Measurements from ENCODE around the gene DCUN1D4.

The DCUN1D4 gene

DNA sequence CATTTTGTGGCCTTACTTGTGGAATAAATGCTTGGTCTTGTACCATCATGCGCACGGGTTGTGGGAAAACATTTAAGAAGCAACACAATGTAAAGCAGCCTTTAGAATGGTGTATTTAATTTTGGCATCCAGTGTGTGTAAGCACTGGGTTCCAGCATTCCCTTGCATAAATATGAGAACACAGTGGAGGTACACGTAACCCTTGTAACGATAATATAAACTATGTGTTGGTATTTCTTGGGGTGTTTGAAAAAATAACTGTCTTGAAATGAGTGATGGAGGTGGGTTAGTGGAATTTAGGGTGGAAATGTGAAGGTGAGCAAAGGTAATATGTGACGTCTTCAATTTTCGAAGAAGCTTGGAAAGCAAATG lies 2.1 kb downstream of the DCUN1D4 start:
- Histone ChIP-seq H3K27me3 (ENCODE audit: control insufficient read depth, low read length) (no peaks in the 10 kb centered on the region), H3F3A (ENCODE audit: control insufficient read depth, insufficient read depth) (peaks cover 8% of the 10 kb centered on the region; the same call in 1 of the 2 replicates), H3K79me2 (ENCODE audit: control insufficient read depth, low read length) (peaks cover 63% of the 10 kb centered on the region), H4K20me1 (ENCODE audit: control insufficient read depth, insufficient read depth, low read depth, low read length) (no peaks in the 10 kb centered on the region), H3K27ac (ENCODE audit: low read depth, low read length) (no peak overlapping the region), H3K4me3 (ENCODE audit: low read length) (peak overlapping the region; percentile 95), H3K4me2 (ENCODE audit: low read length) (peak overlapping the region; percentile 90), H3K9me2 (replicated peaks; ENCODE audit: control insufficient read depth, low read length) (no peaks in the 10 kb centered on the region), H3K9me3 (ENCODE audit: control insufficient read depth, insufficient read depth, low read length) (no peaks in the 10 kb centered on the region), H3K4me1 (ENCODE audit: control insufficient read depth, low read length) (peaks cover 13% of the 10 kb centered on the region), H3K36me3 (ENCODE audit: control insufficient read depth, low read length) (0 out of 2 replicates have a peak, but pooled peaks cover 10% of the 10 kb centered on the region)
- no peak for TF ChIP-seq EZH2phosphoT487 (IDR thresholded peaks at IDR 0.05; ENCODE audit: borderline replicate concordance, low read length)
- TF ChIP-seq, protein P1, sequence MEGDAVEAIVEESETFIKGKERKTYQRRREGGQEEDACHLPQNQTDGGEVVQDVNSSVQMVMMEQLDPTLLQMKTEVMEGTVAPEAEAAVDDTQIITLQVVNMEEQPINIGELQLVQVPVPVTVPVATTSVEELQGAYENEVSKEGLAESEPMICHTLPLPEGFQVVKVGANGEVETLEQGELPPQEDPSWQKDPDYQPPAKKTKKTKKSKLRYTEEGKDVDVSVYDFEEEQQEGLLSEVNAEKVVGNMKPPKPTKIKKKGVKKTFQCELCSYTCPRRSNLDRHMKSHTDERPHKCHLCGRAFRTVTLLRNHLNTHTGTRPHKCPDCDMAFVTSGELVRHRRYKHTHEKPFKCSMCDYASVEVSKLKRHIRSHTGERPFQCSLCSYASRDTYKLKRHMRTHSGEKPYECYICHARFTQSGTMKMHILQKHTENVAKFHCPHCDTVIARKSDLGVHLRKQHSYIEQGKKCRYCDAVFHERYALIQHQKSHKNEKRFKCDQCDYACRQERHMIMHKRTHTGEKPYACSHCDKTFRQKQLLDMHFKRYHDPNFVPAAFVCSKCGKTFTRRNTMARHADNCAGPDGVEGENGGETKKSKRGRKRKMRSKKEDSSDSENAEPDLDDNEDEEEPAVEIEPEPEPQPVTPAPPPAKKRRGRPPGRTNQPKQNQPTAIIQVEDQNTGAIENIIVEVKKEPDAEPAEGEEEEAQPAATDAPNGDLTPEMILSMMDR (IDR thresholded peaks at IDR 0.05; ENCODE audit: low read depth, low read length, poor library complexity, severe bottlenecking): no peak

DNA sequence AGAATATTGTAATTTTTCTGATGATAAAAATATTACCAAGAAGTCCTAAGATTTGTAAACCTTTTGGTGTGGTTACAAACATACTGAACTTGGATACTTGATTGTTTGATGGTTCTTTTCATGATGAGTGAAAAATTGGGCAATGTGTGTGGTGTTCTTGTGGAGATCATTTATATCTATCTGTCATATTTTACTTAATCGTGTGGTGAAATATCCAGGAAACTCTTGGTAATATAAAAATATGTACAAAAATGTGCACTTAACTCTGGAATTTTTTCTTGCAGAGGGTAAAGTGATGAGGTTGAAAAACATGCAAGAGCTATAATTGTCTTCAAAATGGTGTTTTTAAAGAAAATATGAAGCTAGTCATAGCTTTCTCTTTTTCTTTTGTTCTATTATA lies 2.8 kb downstream of the DCUN1D4 start:
- H3K4me1 ChIP-seq (ENCODE audit: control insufficient read depth, low read length): peaks cover 13% of the 10 kb centered on the region
- H3K79me2 ChIP-seq (ENCODE audit: control insufficient read depth, low read length): peaks cover 70% of the 10 kb centered on the region
- H3K27ac ChIP-seq (ENCODE audit: low read depth, low read length): no peak overlapping the region
- H3K4me2 ChIP-seq (ENCODE audit: low read length): no peak overlapping the region
- H3K27me3 ChIP-seq (ENCODE audit: control insufficient read depth, low read length): no peaks in the 10 kb centered on the region
- H3K9me2 ChIP-seq (replicated peaks; ENCODE audit: control insufficient read depth, low read length): no peaks in the 10 kb centered on the region
- H3K36me3 ChIP-seq (ENCODE audit: control insufficient read depth, low read length): 0 out of 2 replicates have a peak, but pooled peaks cover 10% of the 10 kb centered on the region
- TF ChIP-seq, protein P1 (IDR thresholded peaks at IDR 0.05; ENCODE audit: low read depth, low read length, poor library complexity, severe bottlenecking): no peak
- no peak for TF ChIP-seq EZH2phosphoT487 (IDR thresholded peaks at IDR 0.05; ENCODE audit: borderline replicate concordance, low read length)
- no peaks in the 10 kb centered on the region for H3K9me3 ChIP-seq (ENCODE audit: control insufficient read depth, insufficient read depth, low read length)
- H3F3A ChIP-seq (ENCODE audit: control insufficient read depth, insufficient read depth): peaks cover 8% of the 10 kb centered on the region; the same call in 1 of the 2 replicates
- H3K4me3 ChIP-seq (ENCODE audit: low read length): no peak overlapping the region
- H4K20me1 ChIP-seq (ENCODE audit: control insufficient read depth, insufficient read depth, low read depth, low read length): no peaks in the 10 kb centered on the region

GRCh38 chr4:51849430-51849829 lies 6.5 kb downstream of the DCUN1D4 start:
- Histone ChIP-seq H3K79me2 (ENCODE audit: control insufficient read depth, low read length) (peaks cover 98% of the 10 kb centered on the region), H3K9me3 (ENCODE audit: control insufficient read depth, insufficient read depth, low read length) (no peaks in the 10 kb centered on the region), H3K4me1 (ENCODE audit: control insufficient read depth, low read length) (peaks cover 16% of the 10 kb centered on the region), H3K9me2 (replicated peaks; ENCODE audit: control insufficient read depth, low read length) (no peaks in the 10 kb centered on the region), H3K4me3 (ENCODE audit: low read length) (no peak overlapping the region), H3K36me3 (ENCODE audit: control insufficient read depth, low read length) (peaks cover 10% of the 10 kb centered on the region; the same call in 1 of the 2 replicates), H3K27ac (ENCODE audit: low read depth, low read length) (no peak overlapping the region), H4K20me1 (ENCODE audit: control insufficient read depth, insufficient read depth, low read depth, low read length) (no peaks in the 10 kb centered on the region; the same call in 1 of the 2 replicates), H3K27me3 (ENCODE audit: control insufficient read depth, low read length) (no peaks in the 10 kb centered on the region), H3K4me2 (ENCODE audit: low read length) (no peak overlapping the region), H3F3A (ENCODE audit: control insufficient read depth, insufficient read depth) (peaks cover 8% of the 10 kb centered on the region; the same call in 1 of the 2 replicates)
- TF ChIP-seq, protein P1 (IDR thresholded peaks at IDR 0.05; ENCODE audit: low read depth, low read length, poor library complexity, severe bottlenecking): no peak
- TF ChIP-seq EZH2phosphoT487 (IDR thresholded peaks at IDR 0.05; ENCODE audit: borderline replicate concordance, low read length): no peak
